ENCODE results near the gene SLC4A3.
"Not testable (repeated sequence)": the region's sequence is repeated elsewhere in the genome, so short reads cannot be mapped to it uniquely, and the experiment has no call there.

The SLC4A3 gene

DNA sequence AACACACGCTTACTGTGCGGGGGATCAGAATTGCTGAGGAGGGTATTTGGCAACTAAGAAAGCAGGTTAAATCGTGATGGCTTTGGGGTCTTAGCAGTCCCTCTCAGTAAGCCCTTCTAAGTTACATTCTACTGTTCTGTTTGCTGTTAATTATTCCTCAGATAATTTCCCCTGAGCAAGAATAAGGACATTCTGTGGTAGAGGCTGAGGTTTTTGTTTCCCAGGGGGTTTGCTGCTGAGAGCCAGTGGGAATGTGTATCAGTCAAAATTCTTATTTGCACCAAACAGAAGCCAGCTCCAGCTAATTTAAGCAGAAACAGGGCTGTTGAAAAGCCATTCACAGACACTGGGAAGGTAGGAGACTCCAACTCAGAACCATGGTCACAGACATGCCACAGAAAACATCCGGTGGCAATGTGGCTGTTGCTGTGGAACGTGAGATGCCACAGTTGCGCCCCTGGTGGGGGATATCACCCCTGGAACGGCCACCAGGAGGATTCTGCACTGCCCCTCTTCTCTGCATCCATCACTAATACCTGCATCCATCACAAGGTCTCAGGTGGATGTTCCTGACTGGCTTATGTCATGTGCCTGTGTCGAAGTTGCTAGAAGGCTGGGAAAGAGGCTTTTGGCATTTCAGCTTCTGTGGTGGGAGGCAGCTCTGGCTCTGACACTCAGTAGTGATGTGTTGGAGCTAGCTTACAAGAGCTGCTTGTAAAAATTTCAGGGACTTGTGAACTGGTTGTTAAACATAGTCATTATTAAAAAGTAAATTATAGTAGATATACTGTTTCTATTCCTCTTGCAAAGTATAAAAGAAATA lies 23.2 kb downstream of the SLC4A3 start:
- DNase-seq = no peak

DNA sequence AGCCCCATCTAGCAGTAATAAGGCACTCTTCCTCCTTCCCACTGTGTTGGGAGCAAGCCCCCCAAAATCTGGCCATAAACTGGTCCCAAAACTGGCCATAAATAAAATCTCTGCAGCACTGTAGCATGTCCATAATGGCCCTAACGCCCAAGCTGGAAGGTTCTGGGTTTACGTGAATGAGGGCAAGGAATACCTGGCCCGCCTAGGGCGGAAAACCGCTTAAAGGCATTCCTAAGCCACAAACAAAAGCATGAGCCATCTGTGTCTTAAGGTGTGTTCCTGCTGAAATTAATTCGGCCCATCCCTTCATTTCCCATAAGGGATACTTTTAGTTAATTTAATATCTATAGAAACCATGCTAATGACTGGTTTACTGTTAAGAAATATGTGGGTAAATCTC lies 24.2 kb downstream of the SLC4A3 start:
- not testable (repeated sequence) for DNase-seq

DNA sequence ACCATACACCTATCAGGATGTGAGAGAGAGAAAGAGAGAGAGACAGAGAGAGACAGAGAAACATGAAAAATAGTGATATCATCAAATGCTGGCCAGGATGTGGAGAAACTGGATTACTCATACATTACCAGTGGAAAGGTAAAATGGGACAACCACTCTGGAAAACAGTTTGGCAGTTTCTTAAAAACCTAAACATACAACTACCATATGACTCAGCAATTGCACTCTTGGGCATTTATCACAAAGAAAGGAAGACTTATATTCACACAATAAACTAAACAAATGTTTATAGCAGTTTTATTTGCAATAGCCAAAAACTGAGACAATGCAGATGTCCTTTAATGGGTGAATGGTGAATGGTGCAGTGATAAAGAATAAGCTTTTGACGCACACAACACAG lies 29.1 kb downstream of the SLC4A3 start:
- DNase-seq = no peak

DNA sequence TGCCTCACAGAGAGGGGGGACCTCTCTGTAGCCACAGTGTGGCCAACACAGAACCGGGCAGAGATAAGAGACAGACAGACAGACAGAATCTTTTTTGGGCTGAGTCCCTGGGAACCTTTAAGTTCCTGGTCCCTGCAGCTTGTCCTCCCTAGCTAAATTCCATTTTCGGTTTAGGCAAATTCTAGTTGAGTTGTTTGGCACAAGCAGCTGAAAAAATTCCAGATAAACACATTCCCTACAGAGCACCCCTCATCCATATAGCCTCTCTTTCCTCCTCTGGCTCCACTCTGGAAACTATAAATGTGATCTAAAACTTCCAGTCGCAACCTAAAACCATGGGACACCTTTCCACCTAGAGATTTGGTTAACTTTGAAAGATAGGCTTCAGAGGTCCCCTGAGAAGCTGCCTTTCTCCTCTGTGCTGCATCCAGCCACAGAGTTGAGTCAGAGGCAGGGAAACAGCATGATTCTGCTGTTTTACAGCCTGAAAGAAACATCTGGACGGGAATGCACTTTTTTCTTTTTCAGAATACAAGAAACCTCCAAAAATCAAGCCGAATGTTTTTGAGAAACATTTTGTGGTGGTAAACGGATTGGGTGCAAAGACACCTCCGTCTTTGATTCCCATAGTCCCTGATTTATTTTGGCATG lies 30.9 kb downstream of the SLC4A3 start:
- peak; percentile 45 for DNase-seq

DNA sequence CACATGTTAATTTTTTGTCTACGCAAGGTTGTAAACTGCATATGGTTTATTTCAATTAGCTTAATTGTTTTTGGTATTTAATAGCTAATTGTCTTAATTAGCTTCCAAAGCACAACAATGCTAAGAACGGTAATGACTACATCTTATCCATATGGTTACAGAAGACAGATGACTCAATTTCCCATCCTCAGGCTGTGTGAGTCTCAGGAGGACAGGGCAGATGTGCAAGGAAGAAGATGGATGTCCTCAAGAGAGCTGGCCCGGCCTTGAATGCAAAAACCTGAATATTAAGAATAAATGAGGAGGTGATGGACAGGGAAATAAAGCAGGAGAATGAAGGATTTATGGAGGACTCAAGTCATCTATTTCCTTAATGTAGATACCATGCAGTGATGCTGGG lies 31.4 kb downstream of the SLC4A3 start:
- no peak for DNase-seq

DNA sequence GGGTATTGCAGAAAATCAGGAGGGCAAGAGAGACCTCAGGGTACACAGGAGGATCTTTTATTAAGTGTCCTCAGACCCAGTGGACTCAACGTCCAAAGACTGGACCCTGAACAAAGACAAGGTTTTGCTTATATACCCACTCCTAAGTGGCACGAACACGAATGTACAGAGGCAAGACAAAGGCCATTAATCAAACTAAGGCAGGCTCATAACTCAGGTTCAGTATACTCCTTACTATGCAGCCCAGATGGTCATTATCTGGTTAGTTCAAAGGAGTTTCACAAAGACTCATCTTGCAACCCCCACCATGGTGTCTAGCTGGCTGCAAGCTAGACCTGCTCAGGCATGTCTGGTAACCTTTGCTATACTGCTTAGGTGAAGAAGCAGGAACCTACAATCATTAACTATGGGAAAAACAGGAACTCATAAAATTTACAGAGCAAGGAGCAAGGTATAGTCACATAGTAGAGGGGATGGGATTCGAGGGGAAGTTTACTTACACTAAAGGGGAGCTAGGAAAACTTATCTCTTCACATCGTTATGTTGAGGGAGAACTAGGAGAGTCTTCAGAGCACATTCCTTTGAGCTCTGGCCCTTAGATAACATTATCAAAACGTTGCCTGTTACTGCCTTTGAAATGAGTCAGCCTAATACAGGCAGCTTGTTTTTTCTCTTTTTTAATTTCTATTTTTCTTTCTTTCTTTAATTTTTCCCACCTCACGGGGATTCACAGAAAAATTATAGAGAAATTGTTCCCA lies 33.9 kb downstream of the SLC4A3 start:
- DNase-seq = no peak

DNA sequence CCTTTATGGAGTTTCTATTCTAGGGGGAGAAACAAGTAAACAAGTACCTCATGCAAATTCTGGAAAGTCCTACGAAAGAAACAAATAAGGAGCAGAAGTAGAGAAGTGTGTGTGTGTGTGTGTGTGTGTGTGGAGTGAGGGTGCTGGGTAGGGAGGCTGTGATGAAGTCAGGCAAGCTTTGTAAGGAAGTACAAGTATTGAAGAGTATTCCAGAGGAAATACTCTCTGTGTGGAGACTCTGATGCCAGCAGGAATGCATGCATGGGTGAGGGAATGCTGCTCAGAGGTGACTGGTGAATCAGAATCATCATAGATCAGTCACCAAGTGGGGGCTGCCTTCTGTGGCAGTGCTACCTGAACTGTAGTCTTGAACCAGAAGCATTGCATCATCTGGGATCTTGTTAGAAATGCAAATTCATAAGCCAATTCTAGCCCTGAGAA lies 34.5 kb downstream of the SLC4A3 start:
- DNase-seq = peak; percentile 53

DNA sequence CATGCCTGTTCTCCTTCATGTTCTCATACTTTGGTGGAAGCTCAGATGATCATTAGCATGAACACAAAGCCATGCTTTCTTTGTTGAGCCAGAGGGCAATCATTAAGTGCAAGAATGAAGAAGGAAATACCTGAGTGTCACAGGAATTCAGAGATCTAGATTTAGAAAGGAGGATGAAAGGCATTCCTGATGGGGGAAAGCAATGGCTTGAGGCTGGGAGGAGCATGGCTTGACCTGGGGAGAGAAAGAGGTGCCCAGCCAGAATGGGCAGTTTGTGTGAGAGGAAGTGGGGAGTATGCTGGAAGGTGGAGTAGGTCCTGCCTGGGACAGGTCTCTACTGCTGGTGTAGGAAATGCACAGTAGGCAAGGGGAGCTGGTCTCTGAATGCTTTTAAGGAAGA lies 35.1 kb downstream of the SLC4A3 start:
- no peak for DNase-seq

DNA sequence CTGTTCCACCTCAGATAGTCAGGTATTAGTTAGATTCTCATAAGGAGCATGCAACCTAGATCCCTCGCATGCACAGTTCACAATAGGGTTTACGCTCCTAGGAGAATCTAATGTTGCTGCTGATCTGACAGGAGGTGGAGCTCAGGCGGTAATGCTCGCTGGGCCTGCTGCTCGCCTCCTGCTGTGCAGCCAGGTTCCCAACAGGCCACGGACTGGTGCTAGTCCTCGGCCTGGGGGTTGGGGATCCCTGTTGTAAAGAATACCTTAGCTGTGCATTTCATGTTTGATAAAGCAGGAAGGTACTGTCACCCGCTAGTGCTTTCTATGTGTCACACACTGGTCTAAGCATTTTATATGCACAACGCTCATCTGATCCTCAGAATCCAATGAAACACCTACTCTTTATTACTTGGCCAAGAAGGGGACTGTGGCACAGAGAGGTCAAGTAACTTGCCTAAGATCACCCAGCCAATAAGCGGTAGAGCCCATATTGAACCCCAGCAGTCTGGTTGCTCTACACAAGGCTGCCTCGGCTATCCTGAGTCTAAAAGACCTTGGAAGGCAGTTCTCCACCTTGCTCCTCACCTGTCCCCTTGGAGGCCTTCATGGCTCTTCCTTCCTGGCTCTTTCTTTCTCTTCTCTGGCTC lies 35.8 kb downstream of the SLC4A3 start:
- no peak for DNase-seq

DNA sequence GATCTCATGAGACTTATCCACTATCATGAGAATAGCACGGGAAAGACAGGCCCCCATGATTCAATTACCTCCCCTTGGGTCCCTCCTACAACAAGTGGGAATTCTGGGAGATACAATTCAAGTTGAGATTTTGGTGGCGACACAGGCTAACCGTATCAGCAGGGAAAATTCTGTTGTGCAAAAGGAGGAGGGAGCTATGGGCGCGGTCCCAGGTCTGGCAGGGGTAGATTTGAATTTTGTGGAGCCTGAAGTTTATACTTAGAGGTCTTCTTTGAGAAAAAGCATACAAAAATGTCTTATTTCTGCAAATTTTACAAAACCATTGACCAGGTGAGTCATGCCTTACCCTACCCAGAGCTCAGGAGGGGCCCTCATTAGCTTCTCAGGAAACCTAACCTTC lies 36.6 kb downstream of the SLC4A3 start:
- no peak for DNase-seq

DNA sequence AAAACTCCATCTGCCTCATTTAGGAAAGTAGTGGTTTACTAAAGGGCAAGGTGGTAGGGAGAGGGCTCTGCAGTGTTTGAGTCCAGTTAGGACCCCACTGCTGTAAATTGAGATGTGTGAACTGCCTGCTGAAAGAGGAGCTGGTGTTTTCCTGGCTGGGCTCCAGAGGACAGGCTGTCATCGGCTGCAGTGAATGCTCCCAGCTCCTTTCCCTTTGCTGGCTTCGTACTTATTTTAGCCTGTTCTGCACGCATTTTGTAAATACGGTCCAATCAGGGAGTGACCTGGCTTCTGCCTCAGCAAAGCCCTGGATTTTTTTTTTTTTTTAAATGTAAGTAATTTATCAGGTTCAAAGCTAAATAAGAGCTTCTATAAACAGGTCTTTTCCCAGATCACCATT lies 37.5 kb downstream of the SLC4A3 start:
- no peak for DNase-seq

DNA sequence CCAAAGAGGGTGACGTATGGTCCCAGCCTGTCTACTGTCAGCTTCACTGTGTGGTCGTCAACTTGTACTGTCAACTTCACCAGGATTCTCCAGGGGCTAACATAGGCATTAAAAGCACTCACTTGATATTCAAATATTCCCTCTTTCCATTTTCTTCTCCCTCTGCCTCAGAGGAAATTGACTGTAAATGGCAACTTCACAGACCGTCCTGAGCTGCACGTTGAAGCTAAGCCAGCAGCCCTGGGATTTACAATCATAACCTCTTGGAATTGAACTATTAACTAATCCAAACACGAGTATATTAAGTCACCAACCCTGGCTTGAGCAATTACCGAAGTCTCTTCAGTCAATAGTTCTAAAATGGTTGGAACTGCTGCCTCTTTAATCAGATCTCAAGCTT lies 38.5 kb downstream of the SLC4A3 start:
- no peak for DNase-seq

DNA sequence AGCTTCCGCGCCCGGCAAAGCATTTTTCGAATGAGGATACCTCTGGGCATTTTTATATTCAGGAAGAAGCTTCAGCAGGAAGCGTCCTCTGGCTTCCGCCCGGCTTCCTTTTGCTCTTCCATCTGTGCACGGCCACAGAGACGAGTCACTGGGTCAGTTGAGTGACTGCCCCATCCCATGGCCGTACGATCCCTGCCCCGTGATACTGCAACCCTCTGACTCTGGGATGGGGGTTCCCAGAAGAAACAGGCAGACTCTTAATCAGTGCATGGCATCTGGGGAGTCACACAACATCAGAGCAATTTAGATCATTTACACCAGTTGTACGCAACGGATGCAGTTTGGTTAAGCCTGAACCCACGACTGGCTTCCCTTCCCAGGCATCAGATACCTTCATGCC lies 40.9 kb downstream of the SLC4A3 start:
- no peak for DNase-seq

DNA sequence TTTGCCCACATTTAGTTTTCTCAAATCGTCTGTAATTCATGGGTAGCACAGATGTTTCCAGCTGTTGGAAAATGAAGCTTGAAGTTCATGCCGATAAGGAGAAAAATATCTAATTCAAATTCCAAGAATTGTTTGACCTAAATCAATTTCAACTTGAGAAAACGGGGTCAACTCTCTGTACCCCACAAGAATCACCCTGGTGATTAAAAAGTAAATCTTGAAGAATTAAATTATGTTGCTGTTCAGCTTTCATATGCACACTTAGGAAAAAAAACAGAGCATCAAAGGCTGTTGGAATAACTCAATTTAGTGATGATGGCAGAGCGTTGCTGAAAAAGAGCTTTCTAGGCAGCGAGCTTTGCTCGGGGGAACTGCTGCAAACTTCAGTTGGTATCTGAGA lies 43.0 kb downstream of the SLC4A3 start:
- no peak for DNase-seq

DNA sequence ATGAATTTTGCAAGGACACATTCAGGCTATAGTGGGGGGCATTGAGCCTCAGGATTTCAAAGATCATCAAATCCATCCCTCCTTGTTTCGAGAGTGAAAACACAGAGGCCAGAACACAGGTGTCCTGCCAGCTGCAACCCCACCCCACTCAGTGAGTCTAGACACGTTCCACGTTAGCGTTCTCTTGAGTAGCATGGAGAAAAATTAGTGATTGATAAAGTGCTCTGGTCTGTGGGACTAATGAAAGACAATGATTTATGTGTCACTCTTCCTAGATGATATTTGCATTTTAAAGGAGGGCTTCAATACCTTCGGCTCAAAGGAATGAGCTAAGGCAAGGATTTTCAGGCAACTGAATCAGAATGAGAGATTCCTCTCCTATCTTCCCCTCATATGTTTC lies 43.8 kb downstream of the SLC4A3 start:
- DNase-seq = no peak

DNA sequence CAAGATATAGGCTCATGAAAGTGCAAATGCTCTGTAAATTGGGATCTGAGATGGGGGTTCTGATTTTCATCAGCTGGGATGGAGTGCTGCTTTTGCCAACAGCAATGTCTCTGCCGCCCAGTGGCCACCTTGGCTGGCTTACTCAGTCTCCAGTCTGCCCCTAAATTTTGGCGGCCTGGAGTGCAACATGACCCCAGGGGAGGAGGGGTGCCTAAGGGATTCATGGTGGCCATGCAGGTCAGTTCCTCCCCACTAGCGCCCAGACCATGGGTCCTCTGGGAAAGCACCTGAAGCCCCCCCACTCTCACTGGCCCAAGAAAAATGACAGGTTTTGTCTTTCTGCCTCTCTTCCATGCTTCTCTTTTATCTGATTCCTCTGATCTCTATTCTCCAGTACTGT lies 45.0 kb downstream of the SLC4A3 start:
- no peak for DNase-seq

DNA sequence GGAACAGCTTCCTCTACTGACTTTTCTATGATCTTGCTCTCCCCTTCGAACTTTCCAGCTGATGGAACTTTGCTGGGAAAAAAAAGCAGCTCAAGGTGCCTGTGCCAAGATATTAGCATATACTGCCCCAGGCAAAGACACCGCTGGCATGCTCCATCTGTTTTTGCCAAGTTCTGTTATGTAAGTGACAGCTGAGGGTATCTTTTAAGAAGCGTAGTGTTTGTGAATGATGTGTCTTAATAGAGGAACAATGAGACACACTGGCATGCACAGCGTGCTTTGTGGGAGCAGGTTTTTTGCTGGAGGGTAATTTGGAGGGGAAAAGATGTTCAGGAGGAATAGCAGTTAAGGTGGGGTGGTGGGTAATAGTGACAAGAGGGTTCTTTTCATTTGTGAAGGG lies 47.8 kb downstream of the SLC4A3 start:
- no peak for DNase-seq

DNA sequence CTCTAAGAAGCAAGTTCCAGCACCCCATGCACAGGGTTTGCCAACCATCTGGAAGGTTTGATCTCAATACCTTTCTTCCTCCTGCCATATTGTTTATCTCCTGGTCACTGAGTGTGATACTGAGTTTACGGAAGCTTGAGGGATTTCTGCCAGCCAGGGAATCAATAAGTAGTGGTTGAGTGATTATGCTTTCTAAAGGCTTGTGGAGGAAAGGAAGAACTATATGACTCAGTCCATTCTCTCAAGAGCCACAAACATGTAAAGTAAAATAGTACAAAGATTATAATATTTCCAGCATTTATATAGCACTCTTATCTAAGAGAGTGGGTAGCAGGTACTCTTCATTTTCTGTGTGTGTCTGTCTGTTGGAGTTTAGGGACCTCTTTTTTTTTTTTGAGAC lies 49.2 kb downstream of the SLC4A3 start:
- no peak for DNase-seq

DNA sequence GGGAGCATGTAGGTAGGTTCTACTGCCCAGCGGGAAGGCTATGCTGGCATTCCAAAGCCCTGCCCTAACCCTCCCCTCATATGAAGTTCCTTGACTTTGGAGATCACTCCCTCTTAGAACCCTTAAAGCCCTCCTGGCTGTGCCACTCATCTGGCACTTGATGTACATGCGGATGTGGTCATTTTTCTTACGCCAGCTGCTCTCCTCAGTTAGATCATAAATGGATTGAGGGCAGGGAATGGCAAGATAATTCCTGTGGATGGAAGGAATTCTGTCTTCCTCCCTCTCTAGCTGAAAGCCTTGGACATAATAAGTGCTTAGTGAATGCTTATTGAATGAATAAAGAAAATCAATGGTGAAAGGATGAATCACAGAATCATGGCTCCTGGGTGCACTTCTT lies 51.6 kb downstream of the SLC4A3 start:
- no peak for DNase-seq

DNA sequence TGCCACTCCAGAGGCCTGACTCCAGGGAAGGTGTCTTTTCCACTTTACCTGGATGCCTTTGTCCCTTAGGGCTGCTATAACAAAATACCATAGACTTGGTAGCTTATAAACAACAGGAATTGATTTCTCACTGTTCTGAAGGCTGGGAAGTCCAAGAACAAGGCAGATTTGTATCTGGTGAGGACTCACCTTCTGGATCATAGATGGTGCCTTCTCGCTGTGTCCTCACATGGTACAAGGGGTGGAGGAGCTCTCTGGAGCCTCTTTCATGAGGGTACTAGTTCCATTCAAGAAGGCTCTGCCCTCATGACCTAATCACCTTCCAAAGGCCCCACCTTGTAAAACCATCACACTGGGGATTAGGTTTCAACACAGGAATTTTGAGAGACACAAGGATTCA lies 52.1 kb downstream of the SLC4A3 start:
- no peak for DNase-seq

DNA sequence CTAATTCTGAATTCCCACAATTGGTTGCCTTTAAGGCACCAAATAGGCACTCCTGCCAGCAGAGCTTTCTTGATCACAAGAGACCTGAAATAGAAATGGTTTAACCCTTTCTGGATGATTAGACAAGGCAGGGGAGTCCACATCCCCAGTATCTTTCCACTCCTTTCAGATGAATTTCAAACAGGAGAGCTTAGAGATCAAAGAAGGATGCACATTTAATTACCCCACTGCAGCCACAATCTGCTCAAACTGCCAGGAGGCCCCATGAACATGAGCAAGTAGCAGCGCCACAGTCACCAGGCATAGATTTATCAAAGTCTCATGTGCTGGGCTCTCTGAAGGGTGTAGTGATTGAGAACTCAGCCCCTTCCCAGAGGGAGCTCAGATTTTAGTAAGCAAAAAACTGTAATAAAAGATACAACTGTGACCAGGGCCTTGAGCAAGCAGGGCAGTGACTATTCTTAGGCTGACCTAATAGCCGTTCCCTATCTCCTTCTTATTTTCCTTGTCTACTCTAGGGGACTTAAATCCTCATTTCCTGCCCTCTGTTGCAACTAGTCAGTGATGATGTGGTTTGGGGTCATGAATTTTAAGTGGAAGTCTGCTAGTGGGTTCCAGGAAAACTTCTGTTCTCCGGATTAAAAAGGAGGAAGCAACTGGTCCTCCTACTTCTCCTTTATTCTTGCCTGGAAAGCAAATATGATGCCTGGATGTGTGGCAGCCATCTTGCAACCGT lies 53.7 kb downstream of the SLC4A3 start:
- DNase-seq = no peak

DNA sequence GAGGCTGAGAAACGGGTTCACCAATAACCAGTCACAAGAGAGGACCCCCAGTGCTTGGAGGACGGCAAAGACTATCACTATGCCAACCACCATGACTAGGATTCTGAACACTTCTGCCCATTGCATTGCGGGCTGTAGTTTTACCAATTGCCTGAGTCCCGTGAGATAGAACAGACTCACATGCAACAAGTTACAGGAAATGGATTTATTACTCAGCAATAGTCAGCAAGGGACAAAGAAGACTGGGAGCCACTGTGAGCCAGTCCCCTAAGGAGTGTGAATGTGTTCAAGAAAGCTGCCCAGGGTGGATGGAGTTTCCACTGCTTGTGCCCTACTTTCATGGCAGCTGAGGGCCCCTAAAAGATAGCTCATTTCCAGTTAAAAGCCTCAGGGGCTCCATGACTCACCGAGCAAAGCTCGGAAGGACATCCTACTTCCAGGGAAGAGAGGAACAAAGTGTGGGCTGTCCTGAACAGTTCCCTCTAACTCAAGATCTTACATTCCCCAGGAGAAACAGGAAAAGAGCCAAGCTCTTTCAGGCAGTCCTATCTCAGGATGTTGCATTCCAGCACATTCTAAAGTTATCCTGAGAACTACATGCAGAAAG lies 54.4 kb downstream of the SLC4A3 start:
- peak; percentile 61 for DNase-seq
